HL-60 (cell line): ENCODE results near the gene RNF130.

Source experiments
- SPI1 ChIP-seq: IDR thresholded peaks from 2 replicates; pipeline ENCODE4 v1.6.1; 2012; ENCODE audit warnings: low read depth, mild to moderate bottlenecking, borderline replicate concordance
- TF ChIP-seq, protein P1 (sequence below): IDR thresholded peaks from one replicate; pipeline ENCODE4 v1.5.1; 2011; ENCODE audit warnings: low read length, control low read depth, inconsistent platforms; ENCODE audit not compliant: insufficient read depth
- TF ChIP-seq, protein P2 (sequence below): IDR thresholded peaks from 2 replicates; pipeline ENCODE4 v1.6.1; 2012; ENCODE audit warnings: low read depth; ENCODE audit not compliant: insufficient replicate concordance

DNA sequence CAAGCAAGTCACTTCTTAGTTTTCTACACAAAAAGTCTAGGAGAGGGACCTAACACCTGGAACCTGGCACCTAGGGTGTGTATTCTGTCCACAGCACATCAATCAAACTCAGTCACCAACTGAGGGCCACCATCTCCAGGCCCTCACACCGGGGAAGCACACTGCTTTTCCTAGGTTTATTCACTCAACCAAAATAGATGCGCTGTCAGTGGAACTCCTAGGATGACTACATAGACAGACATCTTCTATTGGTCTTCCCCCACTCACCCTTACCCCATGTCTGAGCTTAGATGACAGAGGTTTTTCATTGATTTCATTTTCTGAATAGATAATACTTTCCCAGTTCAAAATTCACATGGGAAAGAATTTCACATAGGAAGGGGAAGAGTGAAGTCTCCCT lies 59.2 kb downstream of the RNF130 start:
- TF ChIP-seq, protein P1, sequence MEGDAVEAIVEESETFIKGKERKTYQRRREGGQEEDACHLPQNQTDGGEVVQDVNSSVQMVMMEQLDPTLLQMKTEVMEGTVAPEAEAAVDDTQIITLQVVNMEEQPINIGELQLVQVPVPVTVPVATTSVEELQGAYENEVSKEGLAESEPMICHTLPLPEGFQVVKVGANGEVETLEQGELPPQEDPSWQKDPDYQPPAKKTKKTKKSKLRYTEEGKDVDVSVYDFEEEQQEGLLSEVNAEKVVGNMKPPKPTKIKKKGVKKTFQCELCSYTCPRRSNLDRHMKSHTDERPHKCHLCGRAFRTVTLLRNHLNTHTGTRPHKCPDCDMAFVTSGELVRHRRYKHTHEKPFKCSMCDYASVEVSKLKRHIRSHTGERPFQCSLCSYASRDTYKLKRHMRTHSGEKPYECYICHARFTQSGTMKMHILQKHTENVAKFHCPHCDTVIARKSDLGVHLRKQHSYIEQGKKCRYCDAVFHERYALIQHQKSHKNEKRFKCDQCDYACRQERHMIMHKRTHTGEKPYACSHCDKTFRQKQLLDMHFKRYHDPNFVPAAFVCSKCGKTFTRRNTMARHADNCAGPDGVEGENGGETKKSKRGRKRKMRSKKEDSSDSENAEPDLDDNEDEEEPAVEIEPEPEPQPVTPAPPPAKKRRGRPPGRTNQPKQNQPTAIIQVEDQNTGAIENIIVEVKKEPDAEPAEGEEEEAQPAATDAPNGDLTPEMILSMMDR, result no peak
- TF ChIP-seq, protein P2, sequence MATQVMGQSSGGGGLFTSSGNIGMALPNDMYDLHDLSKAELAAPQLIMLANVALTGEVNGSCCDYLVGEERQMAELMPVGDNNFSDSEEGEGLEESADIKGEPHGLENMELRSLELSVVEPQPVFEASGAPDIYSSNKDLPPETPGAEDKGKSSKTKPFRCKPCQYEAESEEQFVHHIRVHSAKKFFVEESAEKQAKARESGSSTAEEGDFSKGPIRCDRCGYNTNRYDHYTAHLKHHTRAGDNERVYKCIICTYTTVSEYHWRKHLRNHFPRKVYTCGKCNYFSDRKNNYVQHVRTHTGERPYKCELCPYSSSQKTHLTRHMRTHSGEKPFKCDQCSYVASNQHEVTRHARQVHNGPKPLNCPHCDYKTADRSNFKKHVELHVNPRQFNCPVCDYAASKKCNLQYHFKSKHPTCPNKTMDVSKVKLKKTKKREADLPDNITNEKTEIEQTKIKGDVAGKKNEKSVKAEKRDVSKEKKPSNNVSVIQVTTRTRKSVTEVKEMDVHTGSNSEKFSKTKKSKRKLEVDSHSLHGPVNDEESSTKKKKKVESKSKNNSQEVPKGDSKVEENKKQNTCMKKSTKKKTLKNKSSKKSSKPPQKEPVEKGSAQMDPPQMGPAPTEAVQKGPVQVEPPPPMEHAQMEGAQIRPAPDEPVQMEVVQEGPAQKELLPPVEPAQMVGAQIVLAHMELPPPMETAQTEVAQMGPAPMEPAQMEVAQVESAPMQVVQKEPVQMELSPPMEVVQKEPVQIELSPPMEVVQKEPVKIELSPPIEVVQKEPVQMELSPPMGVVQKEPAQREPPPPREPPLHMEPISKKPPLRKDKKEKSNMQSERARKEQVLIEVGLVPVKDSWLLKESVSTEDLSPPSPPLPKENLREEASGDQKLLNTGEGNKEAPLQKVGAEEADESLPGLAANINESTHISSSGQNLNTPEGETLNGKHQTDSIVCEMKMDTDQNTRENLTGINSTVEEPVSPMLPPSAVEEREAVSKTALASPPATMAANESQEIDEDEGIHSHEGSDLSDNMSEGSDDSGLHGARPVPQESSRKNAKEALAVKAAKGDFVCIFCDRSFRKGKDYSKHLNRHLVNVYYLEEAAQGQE, result no peak
- no peak for TF ChIP-seq SPI1
